ENCODE results near the gene MTFMT.

Gene MTFMT

GRCh38 chr15:65072617-65073016, 43.2 kb upstream of the MTFMT start:
- ChIA-PET POLR2A (no interaction called here), CTCF (interaction anchor here (0.5 to 3.9 kb wide), 7 partner anchors 10 to 521 kb away, joined by 5 to 20 read pairs (median 9); no protein-coding TSS in a partner anchor)
- no peak overlapping the region for H3K4me3 ChIP-seq (ENCODE audit: low read depth, low read length)
- TF ChIP-seq CTCF (IDR thresholded peaks at IDR 0.05; ENCODE audit: insufficient read depth, low read length, missing control alignments) = no peak
- no peak for DNase-seq (ENCODE audit: low read depth, low spot score)

GRCh38 chr15:65072027-65072426, 42.6 kb upstream of the MTFMT start:
- CTCF ChIA-PET = interaction anchor here (1.1 to 3.9 kb wide), 5 partner anchors 14 to 38 kb away, joined by 3 to 20 read pairs (median 6); no protein-coding TSS in a partner anchor
- DNase-seq (ENCODE audit: low read depth, low spot score) = no peak
- H3K4me3 ChIP-seq (ENCODE audit: low read depth, low read length) = no peak overlapping the region
- no peak for TF ChIP-seq CTCF (IDR thresholded peaks at IDR 0.05; ENCODE audit: insufficient read depth, low read length, missing control alignments)
- POLR2A ChIA-PET = no interaction called here

- CTCF ChIA-PET = interaction anchor here (1.2 to 9.3 kb wide), 2 partner anchors 18 to 30 kb away, joined by 3 to 135 read pairs; no protein-coding TSS in a partner anchor
- no peak for DNase-seq (ENCODE audit: low read depth, low spot score)
- POLR2A ChIA-PET = no interaction called here
- no peak overlapping the region for H3K4me3 ChIP-seq (ENCODE audit: low read depth, low read length)
- TF ChIP-seq CTCF (IDR thresholded peaks at IDR 0.05; ENCODE audit: insufficient read depth, low read length, missing control alignments) = no peak
Measured at GRCh38 chr15:65071381-65071811, 42.0 kb upstream of the MTFMT start.

GRCh38 chr15:65069779-65070546, 40.5 kb upstream of the MTFMT start:
- H3K4me3 ChIP-seq (ENCODE audit: low read depth, low read length) = no peak overlapping the region
- DNase-seq (ENCODE audit: low read depth, low spot score) = no peak
- ChIA-PET POLR2A (interaction anchor here (0.7 kb wide), 2 partner anchors 9 to 580 kb away, joined by 3 read pairs; no protein-coding TSS in a partner anchor), CTCF (interaction anchor here (0.8 to 9.3 kb wide), 9 partner anchors 8 to 342 kb away, joined by 3 to 135 read pairs (median 11); partner anchors contain the start of gene KBTBD13)
- TF ChIP-seq CTCF (IDR thresholded peaks at IDR 0.05; ENCODE audit: insufficient read depth, low read length, missing control alignments) = no peak

- DNase-seq (ENCODE audit: low read depth, low spot score) = peak; percentile 47
- no peak overlapping the region for H3K4me3 ChIP-seq (ENCODE audit: low read depth, low read length)
- ChIA-PET CTCF (interaction anchor here (0.8 to 9.3 kb wide), 8 partner anchors 9 to 36 kb away, joined by 3 to 135 read pairs (median 12); partner anchors contain the start of gene KBTBD13), POLR2A (interaction anchor here (0.7 kb wide), 1 partner anchor 10 kb away, joined by 3 read pairs; no protein-coding TSS in a partner anchor)
- no peak for TF ChIP-seq CTCF (IDR thresholded peaks at IDR 0.05; ENCODE audit: insufficient read depth, low read length, missing control alignments)
Measured at GRCh38 chr15:65069179-65069578, 39.7 kb upstream of the MTFMT start.

- DNase-seq (ENCODE audit: low read depth, low spot score) = no peak
- no peak overlapping the region for H3K4me3 ChIP-seq (ENCODE audit: low read depth, low read length)
- ChIA-PET POLR2A (no interaction called here), CTCF (interaction anchor here (0.6 to 9.3 kb wide), 9 partner anchors 9 to 336 kb away, joined by 3 to 135 read pairs (median 12); partner anchors contain the start of gene KBTBD13)
- TF ChIP-seq CTCF (IDR thresholded peaks at IDR 0.05; ENCODE audit: insufficient read depth, low read length, missing control alignments) = no peak
Measured at GRCh38 chr15:65068403-65068788, 39.0 kb upstream of the MTFMT start.

All from AG04449 (cell line).